Activated T-helper 1 cell treated with anti-CD3 and anti-CD28 coated beads, Interleukin-2, amount 50 U/mL, for 16 hours (primary cell): ENCODE data around the gene MEIS2.

Source experiments
- DNase-seq, 2 donors: peaks; one replicate each; pipeline ENCODE4 v3.0.0-alpha.2; 2020; ENCODE audit warnings: low read depth in 1 of 2, low spot score in 1 of 2

Gene MEIS2

DNA sequence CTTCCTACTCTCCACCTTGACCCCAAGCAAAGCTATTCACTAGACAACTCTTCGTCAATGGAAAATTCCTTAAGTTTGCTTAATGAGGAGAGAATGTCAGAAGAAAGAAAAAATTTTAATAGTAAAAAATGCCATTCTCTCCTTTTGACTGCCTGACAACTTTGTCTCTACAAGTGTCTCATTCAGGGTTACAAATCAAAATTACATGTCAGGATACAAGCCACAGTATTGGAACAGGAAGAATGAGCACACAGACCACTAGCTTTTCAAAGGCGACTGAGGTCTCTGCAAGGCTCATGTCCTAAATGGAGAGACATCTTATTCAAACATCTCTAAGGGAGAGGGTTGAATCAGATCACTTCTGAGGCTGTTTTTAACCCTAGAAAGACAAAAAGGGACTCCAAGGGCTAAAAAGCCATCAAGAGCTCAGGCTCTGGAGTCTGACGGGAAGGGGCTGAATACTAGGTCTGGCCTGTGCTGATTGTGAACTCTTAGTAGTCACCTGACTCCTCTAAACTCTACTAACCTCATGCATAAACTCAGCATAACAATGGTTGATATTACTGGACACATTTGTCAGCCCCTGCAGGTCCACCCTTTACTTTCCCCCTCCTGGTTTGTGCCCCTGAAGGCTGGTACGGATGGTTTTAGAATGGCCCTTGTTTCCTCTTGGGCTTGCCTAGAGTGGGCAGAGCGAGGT, 12.8 kb upstream of the MEIS2 start:
- DNase-seq: no peak

DNA sequence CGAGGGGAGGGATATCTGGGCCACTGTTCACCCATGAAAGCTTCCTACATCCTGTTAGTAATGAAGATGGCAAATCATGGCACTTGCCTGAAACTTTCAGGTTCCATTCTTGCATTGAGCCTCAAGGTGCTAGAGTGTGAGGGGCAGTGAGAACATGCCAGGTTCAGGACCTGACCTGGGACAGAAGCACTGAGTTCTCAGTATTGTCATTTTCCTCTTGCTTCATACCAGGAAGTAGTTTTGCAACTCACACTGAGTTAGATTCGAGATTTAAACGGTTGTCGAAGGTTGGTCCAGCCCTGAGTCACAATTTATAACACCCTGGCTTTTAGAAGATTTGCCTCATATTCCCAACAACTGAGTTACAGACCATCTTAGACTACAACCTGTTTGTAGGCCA, 11.8 kb upstream of the MEIS2 start:
- DNase-seq: no peak

DNA sequence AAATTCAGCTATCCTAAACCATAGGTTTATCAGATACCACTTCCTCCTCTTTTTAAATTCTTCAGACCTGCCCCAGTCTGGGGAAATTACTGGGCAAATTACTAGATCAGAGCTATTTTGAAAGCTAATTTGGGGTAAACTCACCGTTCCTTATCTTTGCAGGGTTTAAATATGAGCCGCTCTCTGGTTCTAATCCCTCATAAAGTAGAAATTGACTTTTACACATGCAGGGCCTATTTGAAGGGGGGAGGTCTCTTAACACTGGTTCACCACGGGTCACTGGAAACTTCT, 11.0 kb upstream of the MEIS2 start:
- no peak for DNase-seq

DNA sequence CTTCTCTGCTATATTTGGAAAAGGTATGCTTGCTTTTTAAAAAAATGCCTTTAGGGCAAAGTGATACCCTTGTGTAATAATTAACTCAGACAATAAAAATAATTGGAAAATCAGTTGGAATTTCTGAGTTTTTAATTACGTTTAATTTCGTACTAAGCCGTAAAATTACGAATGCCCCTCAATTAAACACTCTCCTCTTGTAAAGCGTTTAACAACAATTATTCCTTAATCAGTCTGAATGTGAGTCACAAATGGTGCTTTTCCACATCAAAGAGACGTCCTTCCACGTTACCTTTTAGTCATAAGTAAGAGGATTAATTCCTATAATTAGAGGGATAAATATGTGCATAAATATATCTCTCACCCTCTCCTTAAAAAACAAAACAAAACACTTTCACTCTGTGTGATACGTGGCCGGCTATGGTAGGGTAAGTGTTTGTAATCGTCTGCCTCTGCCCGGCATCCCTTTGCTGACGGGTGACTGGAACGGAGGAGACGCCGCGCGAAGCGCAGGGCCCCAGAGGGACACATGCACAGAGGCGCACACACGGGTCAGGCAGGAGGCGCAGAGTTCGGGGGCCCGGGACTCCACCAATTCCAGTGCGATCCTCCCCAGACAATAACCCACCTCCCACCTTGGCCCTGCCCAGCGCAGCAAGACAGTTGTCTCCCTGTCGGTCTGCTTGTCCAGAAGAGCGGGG, 9.7 kb upstream of the MEIS2 start:
- DNase-seq: no peak

DNA sequence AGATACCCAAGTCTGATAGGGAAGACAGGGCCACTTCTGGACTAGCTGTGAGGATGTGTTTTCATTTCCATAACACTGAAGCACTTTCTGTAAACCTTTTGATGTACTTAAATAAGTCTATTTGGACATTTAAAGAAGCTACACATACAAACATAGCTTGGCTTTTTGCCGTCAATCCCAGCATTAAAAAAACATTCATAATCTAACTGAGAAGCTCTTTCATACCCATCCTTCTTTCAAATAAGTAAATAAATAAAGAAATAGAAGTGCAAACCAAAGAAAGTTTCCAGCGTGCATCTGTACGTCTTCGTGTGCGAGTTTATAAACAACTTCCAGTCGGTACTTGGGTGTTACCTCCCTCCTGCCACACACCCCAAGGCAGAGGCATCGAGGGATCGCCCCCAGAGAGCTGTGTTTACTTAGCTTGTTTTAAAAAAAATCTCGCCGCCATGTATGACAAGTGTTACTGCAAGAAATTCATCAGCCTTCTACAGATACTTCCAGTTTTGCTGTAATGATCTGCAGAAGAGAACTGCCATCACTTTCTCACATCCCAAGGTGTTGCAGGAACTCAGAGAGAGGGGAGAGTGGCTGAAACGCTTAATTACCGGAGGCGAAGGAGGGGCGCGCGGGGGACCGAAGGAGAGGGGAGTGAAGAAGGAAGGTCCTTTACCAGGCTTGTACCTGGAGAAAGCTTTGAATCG, 9.0 kb upstream of the MEIS2 start:
- no peak for DNase-seq

DNA sequence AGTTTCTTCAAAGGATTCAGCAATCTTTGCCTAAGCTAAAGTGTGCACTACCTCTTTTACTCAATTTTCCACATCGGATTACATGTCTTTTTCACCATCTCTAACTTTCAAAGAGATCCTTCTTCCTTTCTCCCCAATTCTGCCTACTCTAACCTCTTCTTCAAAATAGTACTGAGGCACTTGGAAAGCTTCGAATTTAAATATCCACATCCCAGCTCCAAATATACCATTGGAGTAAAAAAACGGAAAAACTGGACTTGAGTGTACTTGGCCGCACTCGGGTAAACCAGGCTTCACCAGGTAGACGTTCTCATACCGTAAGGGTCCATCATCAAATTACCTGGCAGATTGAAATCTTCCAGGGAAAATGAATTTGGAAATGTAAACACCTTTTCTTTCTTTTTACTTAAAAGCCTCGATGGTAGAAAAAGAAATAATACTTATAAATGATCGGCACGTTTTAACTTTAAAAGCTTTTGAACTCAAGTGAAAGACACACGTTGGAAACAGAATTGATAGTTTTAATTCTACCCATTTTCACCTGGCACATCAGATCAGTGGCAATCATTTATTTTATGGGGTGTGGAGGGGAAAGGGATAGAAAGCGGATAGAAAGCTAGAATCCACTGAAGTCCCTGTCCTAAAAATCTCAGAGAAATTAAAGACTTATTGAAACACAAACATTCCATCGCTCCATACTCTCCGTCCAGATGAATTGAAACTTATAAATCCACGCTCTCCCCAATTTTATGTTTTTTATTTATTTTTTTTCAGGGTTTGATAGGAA, 8.2 kb upstream of the MEIS2 start:
- no peak for DNase-seq

DNA sequence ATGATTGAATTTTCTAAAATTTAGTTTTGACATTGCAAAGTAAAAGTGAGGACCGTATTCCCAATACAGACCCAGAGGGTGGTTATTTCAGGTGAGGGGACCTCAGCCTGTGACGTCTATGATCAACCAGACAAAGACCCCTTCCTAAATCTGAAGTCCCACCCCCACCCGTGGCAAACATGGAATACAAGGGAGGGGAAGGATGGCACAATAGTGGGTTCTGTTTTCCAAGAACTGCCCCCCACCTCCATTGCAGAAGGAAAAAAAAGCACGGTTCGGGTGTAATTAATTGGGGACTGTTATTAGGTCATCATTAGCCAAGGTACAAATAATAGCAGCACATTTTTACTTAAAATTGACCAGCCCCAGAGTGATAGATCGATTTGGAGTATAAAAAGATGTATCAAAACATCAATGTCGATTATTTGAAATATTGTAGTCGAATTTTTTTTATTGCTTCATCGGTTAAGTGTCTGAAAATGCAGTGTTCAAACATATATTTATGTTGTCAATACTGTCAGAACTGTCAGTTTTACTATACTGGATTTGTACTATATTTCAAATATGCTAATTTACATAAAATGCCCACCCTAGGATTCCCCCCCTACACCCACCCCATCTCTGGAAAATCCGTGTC, 7.5 kb upstream of the MEIS2 start:
- no peak for DNase-seq

DNA sequence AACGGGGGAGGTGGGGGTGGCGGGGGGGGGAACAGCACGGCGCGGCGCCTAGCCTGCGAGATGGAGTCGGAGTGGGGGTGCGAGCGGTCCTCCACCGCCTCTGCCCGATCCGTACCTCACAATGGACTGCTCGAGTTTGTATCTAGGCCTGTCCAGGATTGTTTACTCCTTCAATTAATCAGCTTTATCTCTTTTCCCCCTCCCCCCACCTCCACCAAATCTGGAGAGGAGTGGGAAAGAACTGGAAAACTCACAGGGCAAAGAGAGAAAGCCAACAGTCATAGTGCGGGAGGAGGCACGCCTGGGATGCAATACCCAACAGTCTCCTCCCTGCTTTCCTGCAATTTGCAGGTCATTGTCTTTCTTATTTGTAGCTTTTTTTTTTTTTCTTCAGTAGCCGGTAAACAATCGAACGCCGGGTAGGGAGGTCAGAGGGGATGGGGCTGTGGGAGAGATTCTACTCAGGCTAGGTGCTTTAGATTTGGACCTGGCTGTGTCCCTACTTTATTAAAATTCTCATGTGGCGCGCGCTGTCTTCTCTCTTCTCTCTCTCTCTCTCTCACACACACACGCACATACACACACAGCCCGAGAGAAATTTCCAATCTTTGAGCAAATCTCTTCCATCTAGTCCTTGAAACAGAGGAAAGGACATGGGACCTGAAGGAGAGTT, 6.9 kb upstream of the MEIS2 start:
- no peak for DNase-seq

DNA sequence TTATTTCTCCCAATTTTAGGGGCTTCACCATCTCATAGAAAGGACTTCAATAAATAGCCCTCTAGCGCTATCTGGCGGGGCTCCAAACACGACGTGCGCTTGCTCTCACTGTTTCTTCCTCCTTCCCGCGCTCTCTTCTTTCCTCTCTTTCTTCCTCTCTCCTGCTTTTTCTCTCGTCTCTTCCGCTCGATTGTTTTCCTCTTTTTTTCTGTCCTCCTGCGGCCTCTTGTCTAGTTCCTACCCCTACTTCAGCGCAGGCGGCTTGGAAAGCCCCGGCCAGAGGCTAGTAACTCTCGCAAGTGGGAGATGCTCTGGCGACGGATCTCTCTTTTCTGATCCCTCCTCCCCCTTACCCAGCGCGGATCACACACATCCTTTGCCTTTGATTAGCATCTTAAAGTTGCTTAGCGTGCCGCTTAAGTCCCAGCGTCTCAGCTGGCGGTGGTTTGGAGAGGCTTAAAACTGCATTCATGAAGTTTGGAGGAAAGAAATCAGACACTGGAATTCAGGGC, 6.2 kb upstream of the MEIS2 start:
- no peak for DNase-seq

DNA sequence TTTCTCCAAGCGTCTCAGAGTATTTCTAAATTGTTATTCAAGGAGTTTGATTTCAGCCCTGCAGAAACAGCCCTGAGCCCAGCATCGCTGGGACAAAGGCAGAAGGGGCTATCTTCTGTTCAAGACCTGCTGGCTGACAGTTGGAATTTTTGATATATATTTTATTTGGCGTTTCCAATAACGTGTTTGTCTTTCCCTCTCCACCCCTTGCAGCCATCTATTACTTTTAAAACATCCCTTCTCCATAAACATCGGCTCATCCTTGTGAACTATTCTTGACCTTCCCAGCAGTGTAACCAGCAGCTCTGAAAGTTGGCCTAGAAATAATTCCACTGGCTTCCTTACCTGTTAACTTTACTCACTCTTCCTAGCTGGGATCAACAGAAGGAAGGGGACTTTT, 5.5 kb upstream of the MEIS2 start:
- no peak for DNase-seq

DNA sequence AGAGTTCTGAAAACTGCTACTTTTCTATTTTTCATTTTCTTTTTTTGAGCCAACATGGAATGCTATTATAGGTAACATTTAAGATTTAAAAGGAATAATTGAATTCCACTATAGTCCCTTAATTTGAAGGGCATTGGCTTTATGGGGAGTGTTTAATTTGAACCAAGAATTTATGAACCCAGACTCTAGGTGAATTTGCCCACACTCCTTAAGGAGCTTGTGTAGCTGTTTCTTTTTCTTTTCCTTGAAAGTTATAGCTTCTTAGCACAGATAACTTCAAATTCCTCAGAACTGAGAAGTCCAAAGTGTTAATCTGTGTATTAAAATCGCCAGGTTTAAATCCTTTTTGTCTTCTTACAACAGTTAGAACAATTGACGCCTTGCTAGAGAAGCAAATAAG, 4.7 kb upstream of the MEIS2 start:
- DNase-seq: no peak

DNA sequence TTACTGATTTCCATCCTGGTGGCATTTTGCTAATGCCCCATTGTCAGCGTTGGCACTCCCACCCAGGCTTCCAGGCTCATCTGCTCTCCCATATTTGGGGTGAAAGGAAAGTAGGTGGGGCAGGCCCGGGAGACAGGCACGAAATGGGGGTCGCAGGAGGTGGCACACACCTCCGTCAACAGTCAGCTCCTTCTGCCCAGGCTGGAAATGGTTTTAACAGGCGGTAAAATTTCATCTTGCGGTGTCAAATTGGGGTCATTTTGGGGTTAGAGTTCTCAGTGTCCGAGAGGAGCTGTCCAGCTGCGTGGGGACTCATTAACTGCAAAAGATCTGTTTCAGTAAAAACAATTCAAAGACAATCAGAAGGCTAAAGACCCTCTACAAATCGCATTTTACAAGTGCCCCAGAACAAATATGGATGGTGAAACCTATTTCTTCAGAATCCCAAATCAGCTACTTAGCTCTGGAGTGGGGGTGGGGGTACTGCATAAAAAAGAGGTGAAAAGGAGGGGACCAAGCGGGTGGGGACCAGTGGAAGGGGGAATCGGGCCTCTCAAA, 4.2 kb upstream of the MEIS2 start:
- no peak for DNase-seq

DNA sequence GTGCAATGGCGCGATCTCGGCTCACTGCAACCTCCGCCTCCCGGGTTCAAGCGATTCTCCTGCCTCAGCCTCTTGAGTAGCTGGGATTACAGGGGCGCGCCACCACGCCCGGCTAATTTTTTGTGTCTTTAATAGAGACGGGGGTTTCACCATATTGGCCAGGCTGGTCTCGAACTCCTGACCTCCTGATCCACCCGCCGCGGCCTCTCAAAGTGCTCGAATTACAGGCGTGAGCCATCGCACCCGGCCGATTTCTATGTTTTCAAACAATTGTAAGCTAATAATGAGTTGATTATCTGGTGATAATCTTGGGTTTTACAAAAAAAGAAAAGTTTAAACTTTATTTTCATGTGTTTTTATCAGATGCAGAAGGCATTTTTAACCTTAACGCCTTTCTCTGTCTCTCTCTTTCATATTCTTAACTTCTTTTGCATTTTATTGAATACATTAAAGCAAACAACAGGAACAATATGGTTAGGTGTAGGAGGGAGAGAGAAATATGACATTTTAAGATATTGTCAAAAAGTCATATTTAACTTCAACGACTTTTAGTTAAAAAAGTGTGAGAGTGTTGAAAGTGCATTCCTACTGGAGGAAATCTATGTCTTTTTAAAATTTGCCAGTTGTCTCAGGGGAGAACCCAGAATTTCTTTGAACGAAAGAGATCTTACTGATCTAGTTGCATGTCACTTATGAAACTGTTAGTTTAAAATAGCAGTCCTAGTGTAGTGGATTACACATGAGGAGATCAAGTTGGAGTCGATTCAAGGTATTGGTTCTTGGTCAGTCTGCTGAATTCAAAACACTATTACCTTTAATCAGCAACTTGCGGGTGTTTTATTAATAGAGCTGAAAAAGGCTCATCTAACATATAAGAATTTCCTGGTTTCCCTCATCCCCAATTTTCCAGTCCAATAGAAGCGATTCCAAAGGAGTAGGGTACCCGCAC, 3.4 kb upstream of the MEIS2 start:
- no peak for DNase-seq

DNA sequence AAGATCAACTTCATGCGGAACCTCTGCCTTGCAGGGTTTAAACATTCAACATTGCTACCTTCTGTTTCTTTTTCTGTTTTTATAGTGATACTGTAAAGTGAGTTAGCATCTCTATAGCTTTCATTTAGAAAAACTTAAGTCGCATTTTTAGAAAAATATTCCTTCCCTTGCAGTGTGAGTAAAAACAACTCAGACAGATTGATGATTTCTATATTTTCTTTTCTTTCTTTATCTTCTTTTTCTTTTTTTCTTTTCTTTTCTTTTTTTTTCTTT, 2.8 kb upstream of the MEIS2 start:
- DNase-seq: no peak

DNA sequence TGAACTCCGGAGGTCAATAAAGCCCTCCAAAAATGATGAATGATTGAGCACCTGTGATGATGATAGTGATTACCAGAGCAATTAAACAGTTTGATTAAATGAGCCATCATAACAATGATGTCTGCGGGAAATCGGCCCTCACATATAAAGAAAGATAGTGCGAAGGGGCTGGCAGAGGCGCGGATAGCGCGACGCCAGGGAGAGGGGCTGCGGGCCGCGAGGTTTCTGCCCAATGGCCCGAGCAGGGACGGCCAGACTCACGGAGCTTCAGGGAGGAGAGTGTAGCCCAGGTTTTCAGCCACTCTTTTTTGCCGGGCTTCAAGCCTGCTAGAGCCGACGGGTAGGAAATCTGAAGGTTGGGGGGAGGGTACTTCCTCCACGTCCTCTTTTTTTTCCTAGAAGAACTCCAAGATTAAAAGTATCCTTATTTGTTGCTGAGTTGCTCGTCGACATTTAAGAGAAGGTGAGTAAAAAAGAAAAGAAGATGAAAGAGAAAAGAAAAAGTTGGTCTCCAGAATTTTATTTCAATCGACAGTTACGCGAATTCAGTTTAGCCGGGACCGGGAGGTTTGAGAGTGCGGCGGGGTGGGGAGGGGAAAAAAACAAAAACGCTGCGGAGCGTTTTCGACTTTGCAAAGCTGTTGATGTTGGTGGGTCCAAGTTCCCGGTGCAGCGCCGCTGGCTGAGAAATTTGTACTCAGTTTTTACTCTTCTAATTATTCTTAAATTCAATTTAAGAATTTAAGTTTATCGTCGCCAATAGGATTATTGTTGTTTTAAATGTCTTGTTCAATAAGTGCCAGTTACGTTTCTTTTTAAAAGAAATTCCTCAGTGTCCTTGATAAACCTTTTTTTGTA, 2.2 kb upstream of the MEIS2 start:
- DNase-seq: no peak

DNA sequence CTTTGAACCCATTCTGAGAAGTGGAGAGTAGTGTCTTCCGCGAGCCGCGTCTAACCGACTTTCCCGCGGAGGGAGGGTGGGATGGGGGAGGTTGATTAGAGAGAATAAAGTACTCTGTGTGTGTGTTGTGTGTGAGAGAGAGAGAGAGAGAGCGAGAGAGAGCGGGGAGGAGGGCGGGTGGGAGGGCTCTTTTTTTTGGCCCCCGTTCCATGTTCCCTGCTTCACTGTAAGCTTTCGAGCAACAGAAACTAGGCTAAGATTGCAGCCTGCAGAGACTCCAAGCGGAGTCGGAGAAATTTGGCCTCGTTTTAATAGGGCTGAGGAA, 1.6 kb upstream of the MEIS2 start:
- DNase-seq: no peak

DNA sequence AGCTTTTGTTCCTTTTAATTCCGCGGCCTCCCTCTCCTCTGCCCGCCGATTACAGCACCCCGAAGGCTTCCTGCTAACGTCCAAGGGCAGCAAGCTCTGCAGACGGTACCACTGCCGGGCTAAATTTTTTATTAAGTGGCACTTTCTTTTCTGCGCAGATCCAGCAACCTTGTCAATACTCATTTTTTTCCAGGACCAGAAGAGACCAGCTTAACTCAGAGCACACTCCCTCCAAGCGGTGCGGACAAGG, 542 bp upstream of the MEIS2 start:
- DNase-seq: no peak

DNA sequence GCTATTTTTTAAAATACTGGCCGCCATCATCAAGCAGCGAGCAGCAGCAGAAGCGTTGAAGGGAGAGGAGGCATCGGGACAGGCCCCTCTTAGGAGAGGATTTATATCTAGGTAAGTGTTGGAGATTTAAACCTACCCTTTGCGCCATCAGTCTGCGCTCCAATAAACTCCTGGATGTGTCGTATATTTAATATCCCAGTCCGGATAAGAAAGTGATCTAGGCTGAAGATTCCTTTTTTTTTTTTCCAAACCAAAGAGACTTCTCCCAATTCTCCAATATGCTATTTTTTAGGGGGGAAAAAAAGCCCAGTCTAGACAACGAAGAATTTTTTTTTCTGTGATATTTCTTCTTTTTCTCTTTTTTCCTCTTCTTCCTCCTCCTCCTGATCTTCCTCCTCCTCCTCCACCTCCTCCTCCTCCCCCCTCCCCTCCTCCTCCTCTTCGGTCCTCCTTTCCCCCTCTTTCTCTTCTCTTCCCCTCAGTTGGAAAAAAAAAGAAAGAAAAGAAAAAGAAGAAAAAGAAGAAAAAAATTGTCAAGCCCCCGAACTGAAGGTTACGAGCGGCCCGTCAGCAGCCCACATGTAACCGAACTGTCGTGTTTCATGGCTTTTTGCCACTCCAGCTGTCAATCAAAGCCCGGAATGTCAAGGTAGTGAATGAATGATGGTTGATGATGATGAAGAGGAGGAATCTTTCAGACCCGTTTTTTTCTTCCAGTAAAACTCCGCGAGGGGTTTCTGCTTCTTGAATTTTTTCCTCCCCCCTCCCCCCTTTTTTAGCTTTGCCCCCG, 835 bp downstream of the MEIS2 start:
- no peak for DNase-seq
